ENCODE measurements around the gene PIM2. TPM values are rescaled to one million over a fixed set of nuclear protein-coding genes. Genes with fewer than 3 reads are reported as not detected.

PIM2 gene
- total RNA-seq, 1 donor from 2014 or later = 9.3 TPM

DNA sequence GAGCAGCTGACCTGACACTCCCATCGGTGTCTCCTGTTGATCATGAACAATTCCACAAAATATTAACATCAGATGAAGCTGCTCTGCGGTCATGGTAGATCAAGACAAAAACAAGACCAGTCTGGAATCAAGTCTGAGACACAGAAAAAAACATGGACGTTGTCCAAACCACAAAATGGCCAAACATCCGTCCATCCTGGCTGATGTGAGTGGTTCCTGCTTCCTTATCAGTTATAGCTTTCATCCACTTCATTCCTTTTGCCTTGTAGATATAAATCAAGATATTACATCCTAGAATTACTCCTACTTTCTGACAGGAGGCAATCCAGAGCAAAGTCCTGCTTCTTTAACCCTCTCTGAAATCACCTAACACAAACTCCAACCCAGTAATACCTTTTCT, 54.6 kb downstream of the PIM2 start:
- no peak overlapping the region for H3K27ac Mint-ChIP-seq
- no peaks in the 10 kb centered on the region for H3K36me3 Mint-ChIP-seq
- no peak for TF ChIP-seq CTCF (conservative IDR thresholded peaks at IDR 0.05)
- H3K27me3 Mint-ChIP-seq = no peaks in the 10 kb centered on the region
- no peaks in the 10 kb centered on the region for H3K4me1 Mint-ChIP-seq (ENCODE audit: unreplicated experiment)
- H3K4me3 Mint-ChIP-seq = no peak overlapping the region
- no peak for DNase-seq (ENCODE audit: extremely low spot score, unreplicated experiment)
- no peaks in the 10 kb centered on the region for H3K9me3 Mint-ChIP-seq

Other genes starting within 250 kb of the PIM2 start
- 0.62 and 0.82 TPM in 2 replicates for gene WAS, start 235.2 kb downstream of the PIM2 start, total RNA-seq (ENCODE audit: low replicate concordance)
- gene SUV39H1, start 222.3 kb downstream of the PIM2 start, total RNA-seq (ENCODE audit: low replicate concordance) = 6.4 and 11.5 TPM in 2 replicates
- not detected in 2 replicates for gene GLOD5, start 157.3 kb downstream of the PIM2 start, total RNA-seq (ENCODE audit: low replicate concordance)
- gene GATA1, start 132.4 kb downstream of the PIM2 start, total RNA-seq (ENCODE audit: low replicate concordance) = not detected in 2 replicates
- 104 and 151 TPM in 2 replicates for gene HDAC6, start 117.0 kb downstream of the PIM2 start, total RNA-seq (ENCODE audit: low replicate concordance)
- 0.51 TPM in 1 of 2 replicates, not detected in the other for gene ERAS, start 92.5 kb downstream of the PIM2 start, total RNA-seq (ENCODE audit: low replicate concordance)
- 109 and 246 TPM in 2 replicates for gene PCSK1N, start 83.4 kb downstream of the PIM2 start, total RNA-seq (ENCODE audit: low replicate concordance)
- 64.4 and 77.4 TPM in 2 replicates for gene TIMM17B, start 21.3 kb downstream of the PIM2 start, total RNA-seq (ENCODE audit: low replicate concordance)
- 58.6 and 77.9 TPM in 2 replicates for gene PQBP1, start 21.1 kb downstream of the PIM2 start, total RNA-seq (ENCODE audit: low replicate concordance)
- gene SLC35A2, start 7.4 kb downstream of the PIM2 start, total RNA-seq (ENCODE audit: low replicate concordance) = 33.3 and 79.0 TPM in 2 replicates
- gene OTUD5, start 38.6 kb upstream of the PIM2 start, total RNA-seq (ENCODE audit: low replicate concordance) = 49.5 and 53.1 TPM in 2 replicates
- gene KCND1, start 52.8 kb upstream of the PIM2 start, total RNA-seq (ENCODE audit: low replicate concordance) = 3.0 and 3.8 TPM in 2 replicates
- 43.3 and 54.7 TPM in 2 replicates for gene GRIPAP1, start 83.2 kb upstream of the PIM2 start, total RNA-seq (ENCODE audit: low replicate concordance)
- gene TFE3, start 124.3 kb upstream of the PIM2 start, total RNA-seq (ENCODE audit: low replicate concordance) = 29.6 and 53.9 TPM in 2 replicates
- 25.3 and 48.6 TPM in 2 replicates for gene CCDC120, start 140.0 kb upstream of the PIM2 start, total RNA-seq (ENCODE audit: low replicate concordance)
- 10.0 and 29.7 TPM in 2 replicates for gene PRAF2, start 155.0 kb upstream of the PIM2 start, total RNA-seq (ENCODE audit: low replicate concordance)
- 45.5 and 53.3 TPM in 2 replicates for gene WDR45, start 160.9 kb upstream of the PIM2 start, total RNA-seq (ENCODE audit: low replicate concordance)
- gene GPKOW, start 204.7 kb upstream of the PIM2 start, total RNA-seq (ENCODE audit: low replicate concordance) = 16.4 and 17.8 TPM in 2 replicates
- gene MAGIX, start 243.7 kb upstream of the PIM2 start, total RNA-seq (ENCODE audit: low replicate concordance) = 4.8 and 7.0 TPM in 2 replicates